Ascending aorta (tissue), 2 donors: Measurements from ENCODE around the gene IL18RAP. TPM values are rescaled to one million over a fixed set of nuclear protein-coding genes. Genes with fewer than 3 reads are reported as not detected.

ENCODE experiments used
- DNase-seq, 2 donors: peaks; one replicate each; pipeline ENCODE4 v3.0.0-alpha.2; 2019; ENCODE audit warnings: low spot score in 2 of 2
- H3K27ac ChIP-seq, 2 donors: fragments of 200-600 bp; sonication (generic); one replicate each; pipeline ENCODE4 v1.5.1; 2016 to 2017; ENCODE audit warnings: mild to moderate bottlenecking in 1 of 2
- H3K27me3 ChIP-seq: fragments of 200-600 bp; sonication (generic); one replicate; pipeline ENCODE4 v1.5.1; 2017
- H3K36me3 ChIP-seq, 2 donors: fragments of 200-600 bp; sonication (generic); one replicate each; pipeline ENCODE4 v1.5.1; 2016
- H3K4me1 ChIP-seq, 2 donors: fragments of 200-600 bp; sonication (generic); one replicate each; pipeline ENCODE4 v1.5.1; 2016 to 2017; ENCODE audit warnings: mild to moderate bottlenecking in 1 of 2
- H3K4me3 ChIP-seq, 2 donors: fragments of 200-600 bp; sonication (generic); one replicate each; pipeline ENCODE4 v1.5.1; 2016 to 2017; ENCODE audit warnings: mild to moderate bottlenecking in 1 of 2
- H3K9me3 ChIP-seq, 2 donors: fragments of 200-600 bp; sonication (generic); one replicate each; pipeline ENCODE4 v1.5.1; 2016
- CTCF ChIP-seq, 3 experiments: fragments of 200-600 bp in 2 of 3; fragments of 450-650 bp in 1 of 3; sonication (generic) in 2 of 3; IDR thresholded peaks; one replicate each; pipeline ENCODE4 v1.5.1; 2016 to 2019; ENCODE audit warnings: antibody characterized with exemption in 3 of 3, mild to moderate bottlenecking in 1 of 3, moderate library complexity in 1 of 3
- intact Hi-C: fragments of 100-400 bp; cut with DNase I; formaldehyde crosslinking; loops from one replicate; pipeline ENCODE4 v1.15.1; 2023
- total RNA-seq: library from RNA; depleted of rRNA; stranded (reverse); fragments of >200 nt; gene quantifications from one replicate; pipeline ENCODE4 v1.1.0, GENCODE V29; 2016

The IL18RAP gene
- total RNA-seq, 1 donor from 2014 or later = 0.11 TPM

GRCh38 chr2:102396012-102396411 is 26.9 kb upstream of the IL18RAP start:
- Histone ChIP-seq H3K36me3 (no peaks in the 10 kb centered on the region), H3K4me1 (no peaks in the 10 kb centered on the region), H3K9me3 (no peaks in the 10 kb centered on the region), H3K27ac (no peak overlapping the region), H3K27me3 (no peaks in the 10 kb centered on the region), H3K4me3 (no peak overlapping the region)
- intact Hi-C loops = no loop called here
- no peak for DNase-seq
- TF ChIP-seq CTCF (IDR thresholded peaks at IDR 0.05) = no peak

- H3K9me3 ChIP-seq = no peaks in the 10 kb centered on the region
- no peak for DNase-seq
- H3K4me1 ChIP-seq = no peaks in the 10 kb centered on the region
- TF ChIP-seq CTCF (IDR thresholded peaks at IDR 0.05) = no peak
- no peak overlapping the region for H3K27ac ChIP-seq
- H3K4me3 ChIP-seq = no peak overlapping the region
- no peaks in the 10 kb centered on the region for H3K36me3 ChIP-seq
- H3K27me3 ChIP-seq = no peaks in the 10 kb centered on the region
- intact Hi-C loops = no loop called here
Measured at GRCh38 chr2:102397209-102397608, 25.8 kb upstream of the IL18RAP start.

- Histone ChIP-seq H3K36me3 (no peaks in the 10 kb centered on the region), H3K4me1 (no peaks in the 10 kb centered on the region), H3K27me3 (no peaks in the 10 kb centered on the region), H3K4me3 (no peak overlapping the region), H3K27ac (no peak overlapping the region), H3K9me3 (no peaks in the 10 kb centered on the region)
- intact Hi-C loops = no loop called here
- no peak for TF ChIP-seq CTCF (IDR thresholded peaks at IDR 0.05)
- no peak for DNase-seq
Measured at GRCh38 chr2:102399499-102400141, 23.3 kb upstream of the IL18RAP start.

GRCh38 chr2:102401456-102401855 is 21.5 kb upstream of the IL18RAP start:
- intact Hi-C loops = no loop called here
- no peak for TF ChIP-seq CTCF (IDR thresholded peaks at IDR 0.05)
- no peaks in the 10 kb centered on the region for H3K9me3 ChIP-seq

GRCh38 chr2:102401865-102402264 is 21.1 kb upstream of the IL18RAP start:
- no peaks in the 10 kb centered on the region for H3K27me3 ChIP-seq
- intact Hi-C loops = no loop called here
- no peak for TF ChIP-seq CTCF (IDR thresholded peaks at IDR 0.05)
- no peaks in the 10 kb centered on the region for H3K4me1 ChIP-seq
- H3K4me3 ChIP-seq = no peak overlapping the region
- H3K27ac ChIP-seq = no peak overlapping the region
- no peak for DNase-seq
- H3K36me3 ChIP-seq = no peaks in the 10 kb centered on the region
- H3K9me3 ChIP-seq = no peaks in the 10 kb centered on the region

More at GRCh38 chr2:102401456-102401855, 21.5 kb upstream of the IL18RAP start:
- DNase-seq = no peak
- Histone ChIP-seq H3K27ac (no peak overlapping the region), H3K4me1 (no peaks in the 10 kb centered on the region), H3K27me3 (no peaks in the 10 kb centered on the region), H3K4me3 (no peak overlapping the region), H3K36me3 (no peaks in the 10 kb centered on the region)

GRCh38 chr2:102410952-102411351 is 12.0 kb upstream of the IL18RAP start:
- no peak for DNase-seq
- H3K27me3 ChIP-seq = no peaks in the 10 kb centered on the region
- no peaks in the 10 kb centered on the region for H3K36me3 ChIP-seq
- H3K4me3 ChIP-seq = no peak overlapping the region
- TF ChIP-seq CTCF (IDR thresholded peaks at IDR 0.05) = no peak
- H3K9me3 ChIP-seq = no peaks in the 10 kb centered on the region
- H3K27ac ChIP-seq = no peak overlapping the region
- no peaks in the 10 kb centered on the region for H3K4me1 ChIP-seq
- intact Hi-C loops = no loop called here
